Smooth muscle cell (in vitro differentiated cells): ENCODE results near the gene GTF3C5. TPM values are rescaled to one million over a fixed set of nuclear protein-coding genes. Genes with fewer than 3 reads are reported as not detected.

Source experiments
- DNase-seq: peaks from one replicate; lab custom pipeline; 2025; ENCODE audit not compliant: unreplicated experiment; lab: John Stamatoyannopoulos, UW
- H2AFZ ChIP-seq: fragments of 200-600 bp; sonication (generic); 2 replicates; pipeline ENCODE4 v1.6.0; 2016; ENCODE audit warnings: antibody characterized with exemption, low read depth, mild to moderate bottlenecking
- H3F3A ChIP-seq: fragments of 200-600 bp; sonication (generic); 2 replicates; pipeline ENCODE4 v1.6.0; 2017; ENCODE audit warnings: antibody characterized with exemption, low read depth
- H3K27ac ChIP-seq: fragments of 200-600 bp; sonication (generic); 2 replicates; pipeline ENCODE4 v1.5.1; 2016; ENCODE audit warnings: low read depth, mild to moderate bottlenecking
- H3K27me3 ChIP-seq: fragments of 200-600 bp; sonication (generic); 2 replicates; pipeline ENCODE4 v1.6.1; 2016; ENCODE audit warnings: low read depth, mild to moderate bottlenecking
- H3K36me3 ChIP-seq: fragments of 200-600 bp; sonication (generic); 2 replicates; pipeline ENCODE4 v1.5.1; 2016; ENCODE audit warnings: low read depth
- H3K4me1 ChIP-seq: fragments of 200-600 bp; sonication (generic); 2 replicates; pipeline ENCODE4 v1.5.1; 2016; ENCODE audit warnings: low read depth
- H3K4me2 ChIP-seq: fragments of 200-600 bp; sonication (generic); 2 replicates; pipeline ENCODE4 v1.6.0; 2016; ENCODE audit warnings: mild to moderate bottlenecking
- H3K4me3 ChIP-seq: fragments of 200-600 bp; sonication (generic); 2 replicates; pipeline ENCODE4 v1.5.1; 2016; ENCODE audit warnings: mild to moderate bottlenecking
- H3K79me2 ChIP-seq: fragments of 200-600 bp; sonication (generic); 2 replicates; pipeline ENCODE4 v1.6.0; 2016; ENCODE audit warnings: low read depth, mild to moderate bottlenecking
- H3K9ac ChIP-seq: fragments of 200-600 bp; sonication (generic); 2 replicates; pipeline ENCODE4 v1.6.0; 2016; ENCODE audit warnings: low read depth
- H3K9me3 ChIP-seq: fragments of 200-600 bp; sonication (generic); replicated peaks from 2 replicates; pipeline ENCODE4 v1.5.1; 2016; ENCODE audit warnings: low read depth
- H4K20me1 ChIP-seq: fragments of 200-600 bp; sonication (generic); 2 replicates; pipeline ENCODE4 v1.6.0; 2016; ENCODE audit warnings: low read depth
- WGBS: methylation state at CpG from one replicate; pipeline ENCODE4 v1.1.7; 2016; ENCODE audit warnings: low lambda C conversion rate; 5-methylcytosine and 5-hydroxymethylcytosine counted together
- polyA plus RNA-seq: library from polyadenylated mRNA; unstranded; fragments of >200 nt; fragmentation: Nextera tagmentation; extraction: Ambion mirVana; gene quantifications from 2 replicates; pipeline ENCODE4 v1.2.1, GENCODE V29; 2016
- total RNA-seq: library from RNA; depleted of rRNA; stranded (reverse); fragments of >200 nt; gene quantifications from 2 replicates; pipeline ENCODE4 v1.2.3, GENCODE V29; 2014
- TF ChIP-seq, protein P1 (sequence below): fragments of 200-600 bp; sonication (generic); IDR thresholded peaks from 2 replicates; pipeline ENCODE4 v1.5.1; 2017; ENCODE audit warnings: borderline replicate concordance, mild to moderate bottlenecking, antibody characterized with exemption; ENCODE audit not compliant: insufficient read depth, poor library complexity, severe bottlenecking

GTF3C5 gene
- total and polyA plus RNA-seq, 2 experiments from 2014 or later: 44.2 to 59.0 TPM

DNA sequence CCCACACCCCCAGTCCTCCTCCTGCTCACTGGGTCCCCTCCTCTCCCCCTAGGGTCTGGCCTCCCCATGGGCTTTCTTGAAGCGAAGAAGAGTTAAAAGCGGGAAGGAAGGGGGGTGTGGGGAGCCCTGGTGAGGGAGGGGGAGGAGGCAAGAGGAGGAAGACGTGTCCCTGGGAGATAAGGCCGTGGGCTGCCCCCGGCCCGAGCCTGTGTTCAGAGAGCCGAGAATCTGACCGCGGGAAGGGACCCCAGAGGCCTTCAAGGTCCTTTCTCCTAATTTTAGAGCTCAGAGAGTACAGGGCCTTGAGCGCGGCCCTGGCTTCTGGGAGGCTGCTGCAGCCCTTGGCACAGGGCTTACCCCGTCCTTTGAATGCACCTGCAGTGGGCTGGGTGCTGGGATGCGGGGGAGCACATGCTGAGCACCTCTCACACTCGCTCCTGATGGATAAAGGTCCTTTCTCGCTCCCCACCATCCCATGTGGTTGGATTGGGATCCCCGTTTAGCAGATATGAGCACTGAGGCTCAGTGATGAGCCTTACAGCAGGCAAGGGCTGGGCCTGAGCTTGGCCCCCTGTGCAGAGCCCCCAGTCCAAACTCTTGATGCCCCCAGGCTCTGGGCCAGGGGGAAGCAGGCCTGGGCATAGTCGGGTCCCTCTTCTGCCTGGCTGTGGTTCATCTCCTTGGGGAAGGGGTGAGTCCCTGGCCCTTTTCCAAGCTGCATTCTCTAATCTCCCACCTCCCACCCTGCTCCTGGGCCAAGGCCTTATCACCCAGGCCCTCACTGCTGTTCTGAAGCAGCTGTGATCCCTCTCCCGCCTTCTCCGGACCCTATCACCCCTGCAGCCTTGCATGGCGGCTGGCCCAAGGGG lies 46.4 kb upstream of the GTF3C5 start:
- no peaks in the 10 kb centered on the region for H4K20me1 ChIP-seq
- H3K27me3 ChIP-seq: peaks cover 18% of the 10 kb centered on the region
- no peaks in the 10 kb centered on the region for H3K79me2 ChIP-seq
- H3K9me3 ChIP-seq: no peaks in the 10 kb centered on the region
- TF ChIP-seq, protein P1, sequence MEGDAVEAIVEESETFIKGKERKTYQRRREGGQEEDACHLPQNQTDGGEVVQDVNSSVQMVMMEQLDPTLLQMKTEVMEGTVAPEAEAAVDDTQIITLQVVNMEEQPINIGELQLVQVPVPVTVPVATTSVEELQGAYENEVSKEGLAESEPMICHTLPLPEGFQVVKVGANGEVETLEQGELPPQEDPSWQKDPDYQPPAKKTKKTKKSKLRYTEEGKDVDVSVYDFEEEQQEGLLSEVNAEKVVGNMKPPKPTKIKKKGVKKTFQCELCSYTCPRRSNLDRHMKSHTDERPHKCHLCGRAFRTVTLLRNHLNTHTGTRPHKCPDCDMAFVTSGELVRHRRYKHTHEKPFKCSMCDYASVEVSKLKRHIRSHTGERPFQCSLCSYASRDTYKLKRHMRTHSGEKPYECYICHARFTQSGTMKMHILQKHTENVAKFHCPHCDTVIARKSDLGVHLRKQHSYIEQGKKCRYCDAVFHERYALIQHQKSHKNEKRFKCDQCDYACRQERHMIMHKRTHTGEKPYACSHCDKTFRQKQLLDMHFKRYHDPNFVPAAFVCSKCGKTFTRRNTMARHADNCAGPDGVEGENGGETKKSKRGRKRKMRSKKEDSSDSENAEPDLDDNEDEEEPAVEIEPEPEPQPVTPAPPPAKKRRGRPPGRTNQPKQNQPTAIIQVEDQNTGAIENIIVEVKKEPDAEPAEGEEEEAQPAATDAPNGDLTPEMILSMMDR: no peak
- H2AFZ ChIP-seq: no peak overlapping the region
- no peaks in the 10 kb centered on the region for H3K4me1 ChIP-seq
- no peak for DNase-seq
- no peaks in the 10 kb centered on the region for H3K36me3 ChIP-seq
- H3F3A ChIP-seq: no peaks in the 10 kb centered on the region
- 87% methylated on average over 17 of the region's 20 CpGs for WGBS
- no peak overlapping the region for H3K9ac ChIP-seq
- H3K27ac ChIP-seq: no peak overlapping the region
- no peak overlapping the region for H3K4me3 ChIP-seq
- no peak overlapping the region for H3K4me2 ChIP-seq

- H3K4me2 ChIP-seq: no peak overlapping the region
- DNase-seq: no peak
- peaks cover 12% of the 10 kb centered on the region for H3K27me3 ChIP-seq
- H3K4me3 ChIP-seq: no peak overlapping the region
- H3K79me2 ChIP-seq: no peaks in the 10 kb centered on the region
- H3K27ac ChIP-seq: no peak overlapping the region
- H3K9ac ChIP-seq: no peak overlapping the region
- no peaks in the 10 kb centered on the region for H3K4me1 ChIP-seq
- WGBS: 90% methylated on average over 4 of the region's 4 CpGs
- H4K20me1 ChIP-seq: no peaks in the 10 kb centered on the region
- H3F3A ChIP-seq: no peaks in the 10 kb centered on the region
- no peaks in the 10 kb centered on the region for H3K9me3 ChIP-seq
- TF ChIP-seq, protein P1: no peak
- H3K36me3 ChIP-seq: no peaks in the 10 kb centered on the region
- H2AFZ ChIP-seq: no peak overlapping the region
Measured at GRCh38 chr9:132985071-132985350, 45.8 kb upstream of the GTF3C5 start.

DNA sequence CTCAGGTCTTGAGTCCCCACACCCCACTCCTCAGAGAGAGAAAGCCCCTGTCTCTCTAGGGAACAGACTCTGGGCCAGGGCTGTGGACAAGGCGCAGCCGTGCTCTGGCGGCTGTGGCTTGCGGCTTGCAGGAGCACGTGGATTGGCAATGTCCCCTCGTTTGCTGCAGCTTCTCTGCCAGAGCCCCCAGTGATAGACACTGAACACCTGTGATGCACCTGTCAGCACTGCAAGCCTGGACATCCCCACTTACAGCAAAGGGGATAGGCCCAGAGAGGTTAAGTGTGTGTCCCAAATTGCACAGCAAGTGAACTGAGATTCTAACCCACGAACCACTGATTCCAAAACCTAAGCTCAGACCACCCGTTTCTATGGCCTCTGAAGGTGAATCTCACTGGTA lies 45.3 kb upstream of the GTF3C5 start:
- no peak overlapping the region for H3K4me3 ChIP-seq
- H3K27me3 ChIP-seq: peaks cover 8% of the 10 kb centered on the region
- no peak for DNase-seq
- H3K36me3 ChIP-seq: no peaks in the 10 kb centered on the region
- 88% methylated on average over 8 of the region's 8 CpGs for WGBS
- H3K9ac ChIP-seq: no peak overlapping the region
- no peaks in the 10 kb centered on the region for H3F3A ChIP-seq
- no peak overlapping the region for H3K4me2 ChIP-seq
- H3K27ac ChIP-seq: no peak overlapping the region
- H2AFZ ChIP-seq: no peak overlapping the region
- no peaks in the 10 kb centered on the region for H3K9me3 ChIP-seq
- H3K79me2 ChIP-seq: no peaks in the 10 kb centered on the region
- TF ChIP-seq, protein P1: no peak
- H3K4me1 ChIP-seq: no peaks in the 10 kb centered on the region
- H4K20me1 ChIP-seq: no peaks in the 10 kb centered on the region

- Histone ChIP-seq H3F3A (no peaks in the 10 kb centered on the region), H3K9ac (no peak overlapping the region), H3K27ac (no peak overlapping the region), H2AFZ (no peak overlapping the region), H3K27me3 (peaks cover 1% of the 10 kb centered on the region), H3K4me1 (no peaks in the 10 kb centered on the region), H3K36me3 (no peaks in the 10 kb centered on the region), H3K79me2 (no peaks in the 10 kb centered on the region), H3K9me3 (no peaks in the 10 kb centered on the region), H3K4me2 (no peak overlapping the region), H3K4me3 (no peak overlapping the region), H4K20me1 (no peaks in the 10 kb centered on the region)
- DNase-seq: no peak
- TF ChIP-seq, protein P1: no peak
- WGBS: 89% methylated on average over 13 of the region's 13 CpGs
Measured at GRCh38 chr9:132986114-132986513, 44.7 kb upstream of the GTF3C5 start.
